GM23248 (cell line): ENCODE measurements around the gene TTC39C.

Source experiments
- EZH2 ChIP-seq: fragments of 200-600 bp; sonication (generic); IDR thresholded peaks from 2 replicates; pipeline ENCODE4 v1.6.1; 2018; ENCODE audit warnings: antibody characterized with exemption, mild to moderate bottlenecking; ENCODE audit not compliant: insufficient read depth, poor library complexity, severe bottlenecking
- EZH2phosphoT487 ChIP-seq: fragments of 200-600 bp; sonication (generic); IDR thresholded peaks from 2 replicates; pipeline ENCODE4 v1.6.1; 2018; ENCODE audit warnings: antibody characterized with exemption, moderate library complexity, mild to moderate bottlenecking, low read depth; ENCODE audit not compliant: insufficient read depth

GRCh38 chr18:24121625-24122024, 107.1 kb downstream of the TTC39C start:
- TF ChIP-seq EZH2phosphoT487 (no peak), EZH2 (no peak)
